ENCODE results near the gene IGF2R.

Gene IGF2R

GRCh38 chr6:159984268-159984786 lies 15.4 kb downstream of the IGF2R start:
- peak overlapping the region; percentile 100; the same call in 1 of the 2 replicates for H3K27ac ChIP-seq (ENCODE audit: low read length)
- TF ChIP-seq EZH2 (optimal IDR thresholded peaks at IDR 0.05; ENCODE audit: low read depth, low read length) (no peak), CTCF (IDR thresholded peaks at IDR 0.05; ENCODE audit: low read length) (no peak), EZH2phosphoT487 (IDR thresholded peaks at IDR 0.05; ENCODE audit: low read length) (no peak)
- H2AFZ ChIP-seq (ENCODE audit: low read length): no peak overlapping the region
- no peak for DNase-seq
- H3K36me3 ChIP-seq (replicated peaks; ENCODE audit: insufficient read depth, low read length): no peaks in the 10 kb centered on the region
- H3K27me3 ChIP-seq (replicated peaks; ENCODE audit: insufficient read depth, low read length): no peaks in the 10 kb centered on the region
- peaks cover 38% of the 10 kb centered on the region for H3K4me1 ChIP-seq (ENCODE audit: low read length)
- peaks cover 41% of the 10 kb centered on the region for H3F3A ChIP-seq (ENCODE audit: insufficient read depth, low read length)
- peaks cover 98% of the 10 kb centered on the region for H3K79me2 ChIP-seq (ENCODE audit: low read length)
- no peaks in the 10 kb centered on the region for H3K9me2 ChIP-seq (replicated peaks; ENCODE audit: insufficient read depth, low read length)
- 0 out of 2 replicates have a peak overlapping the region, but pooled peaks have one; percentile 57 for H3K4me3 ChIP-seq (ENCODE audit: low read length)
- no peak overlapping the region for H3K9ac ChIP-seq (ENCODE audit: low read length)
- no peaks in the 10 kb centered on the region for H4K20me1 ChIP-seq (ENCODE audit: insufficient read depth, low read length)
- H3K9me3 ChIP-seq (replicated peaks; ENCODE audit: insufficient read depth, low read length): no peaks in the 10 kb centered on the region
- H3K4me2 ChIP-seq (ENCODE audit: low read depth, low read length): peak overlapping the region; percentile 91; the same call in 1 of the 2 replicates

GRCh38 chr6:159985296-159985945 lies 16.5 kb downstream of the IGF2R start:
- H3K27ac ChIP-seq (ENCODE audit: low read length): no peak overlapping the region
- no peak overlapping the region for H3K4me3 ChIP-seq (ENCODE audit: low read length)
- H2AFZ ChIP-seq (ENCODE audit: low read length): no peak overlapping the region
- no peaks in the 10 kb centered on the region for H3K36me3 ChIP-seq (replicated peaks; ENCODE audit: insufficient read depth, low read length)
- TF ChIP-seq CTCF (IDR thresholded peaks at IDR 0.05; ENCODE audit: low read length) (no peak), EZH2phosphoT487 (IDR thresholded peaks at IDR 0.05; ENCODE audit: low read length) (no peak), EZH2 (optimal IDR thresholded peaks at IDR 0.05; ENCODE audit: low read depth, low read length) (no peak)
- H3K9me3 ChIP-seq (replicated peaks; ENCODE audit: insufficient read depth, low read length): no peaks in the 10 kb centered on the region
- DNase-seq: no peak
- no peaks in the 10 kb centered on the region for H4K20me1 ChIP-seq (ENCODE audit: insufficient read depth, low read length)
- H3K4me2 ChIP-seq (ENCODE audit: low read depth, low read length): no peak overlapping the region
- H3K9ac ChIP-seq (ENCODE audit: low read length): no peak overlapping the region
- H3K27me3 ChIP-seq (replicated peaks; ENCODE audit: insufficient read depth, low read length): no peaks in the 10 kb centered on the region
- peaks cover 30% of the 10 kb centered on the region for H3K4me1 ChIP-seq (ENCODE audit: low read length)
- H3K9me2 ChIP-seq (replicated peaks; ENCODE audit: insufficient read depth, low read length): no peaks in the 10 kb centered on the region
- peaks cover 98% of the 10 kb centered on the region for H3K79me2 ChIP-seq (ENCODE audit: low read length)
- peaks cover 34% of the 10 kb centered on the region for H3F3A ChIP-seq (ENCODE audit: insufficient read depth, low read length)

GRCh38 chr6:159988983-159989454 lies 20.1 kb downstream of the IGF2R start:
- no peak overlapping the region for H3K4me2 ChIP-seq (ENCODE audit: low read depth, low read length)
- H3K4me3 ChIP-seq (ENCODE audit: low read length): no peak overlapping the region

More at GRCh38 chr6:159988983-159989454, 20.1 kb downstream of the IGF2R start:
- Histone ChIP-seq H3K79me2 (ENCODE audit: low read length) (peaks cover 97% of the 10 kb centered on the region), H2AFZ (ENCODE audit: low read length) (no peak overlapping the region), H3K4me1 (ENCODE audit: low read length) (peaks cover 29% of the 10 kb centered on the region), H3K36me3 (replicated peaks; ENCODE audit: insufficient read depth, low read length) (no peaks in the 10 kb centered on the region), H3K9me3 (replicated peaks; ENCODE audit: insufficient read depth, low read length) (no peaks in the 10 kb centered on the region), H4K20me1 (ENCODE audit: insufficient read depth, low read length) (no peaks in the 10 kb centered on the region), H3K27me3 (replicated peaks; ENCODE audit: insufficient read depth, low read length) (no peaks in the 10 kb centered on the region), H3F3A (ENCODE audit: insufficient read depth, low read length) (peaks cover 8% of the 10 kb centered on the region; the same call in 1 of the 2 replicates), H3K27ac (ENCODE audit: low read length) (no peak overlapping the region), H3K9ac (ENCODE audit: low read length) (no peak overlapping the region), H3K9me2 (replicated peaks; ENCODE audit: insufficient read depth, low read length) (no peaks in the 10 kb centered on the region)
- TF ChIP-seq CTCF (IDR thresholded peaks at IDR 0.05; ENCODE audit: low read length): no peak
- TF ChIP-seq EZH2phosphoT487 (IDR thresholded peaks at IDR 0.05; ENCODE audit: low read length): no peak
- no peak for TF ChIP-seq EZH2 (optimal IDR thresholded peaks at IDR 0.05; ENCODE audit: low read depth, low read length)
- DNase-seq: no peak

Measured in MM.1S (cell line).